MG63 (cell line): ENCODE data around the gene POLR1B. TPM values are rescaled to one million over a fixed set of nuclear protein-coding genes. Genes with fewer than 3 reads are reported as not detected.

Experiments
- DNase-seq: peaks from one replicate; pipeline ENCODE4 v3.0.0-alpha.2; 2020
- H3K27me3 ChIP-seq: fragments of 250-450 bp; sonication (Bioruptor Pico); 2 replicates; pipeline ENCODE4 v1.5.1; 2020; ENCODE audit warnings: mild to moderate bottlenecking, moderate library complexity
- H3K36me3 ChIP-seq: fragments of 250-450 bp; sonication (Bioruptor Pico); 2 replicates; pipeline ENCODE4 v1.5.1; 2020; ENCODE audit warnings: mild to moderate bottlenecking, moderate library complexity
- H3K4me3 ChIP-seq: fragments of 250-450 bp; sonication (Bioruptor Pico); 2 replicates; pipeline ENCODE4 v1.5.1; 2020; ENCODE audit warnings: mild to moderate bottlenecking, moderate library complexity
- H3K9me3 ChIP-seq: fragments of 250-450 bp; sonication (Bioruptor Pico); 2 replicates; pipeline ENCODE4 v1.5.1; 2020; ENCODE audit warnings: mild to moderate bottlenecking, moderate library complexity
- total RNA-seq: library from RNA; depleted of rRNA; stranded (reverse); fragments of >200 nt; shearing (Covaris generic); gene quantifications from 2 replicates; pipeline ENCODE4 v1.2.3, GENCODE V29; 2014; ENCODE audit warnings: low replicate concordance

Gene POLR1B
- total RNA-seq, 1 experiment from 2014 or later = 20.5 TPM

- no peak for DNase-seq
- peaks cover 7% of the 10 kb centered on the region for H3K36me3 ChIP-seq
- no peaks in the 10 kb centered on the region for H3K9me3 ChIP-seq
- peak overlapping the region; percentile 75 for H3K4me3 ChIP-seq
- no peaks in the 10 kb centered on the region for H3K27me3 ChIP-seq
These were observed 41.4 kb downstream of the POLR1B start for GRCh38 chr2:112583497-112584133.

- Histone ChIP-seq H3K4me3 (peak within 1 kb of the TSS; percentile 75), H3K9me3 (no peaks in the 10 kb centered on the region), H3K36me3 (peaks cover 7% of the 10 kb centered on the region), H3K27me3 (no peaks in the 10 kb centered on the region)
- peak; percentile 97 for DNase-seq
These were observed 42.0 kb downstream of the POLR1B start, which contains the start of gene CHCHD5 for GRCh38 chr2:112584134-112584890. TSS of gene CHCHD5 (plus strand) at chr2:112584609. CDS start at chr2:112584648, 39 bp downstream.

- Histone ChIP-seq H3K36me3 (peaks cover 7% of the 10 kb centered on the region), H3K27me3 (no peaks in the 10 kb centered on the region), H3K9me3 (no peaks in the 10 kb centered on the region), H3K4me3 (peak overlapping the region; percentile 75)
- DNase-seq = no peak
These were observed 42.6 kb downstream of the POLR1B start for GRCh38 chr2:112584891-112585250.

- DNase-seq = no peak
- Histone ChIP-seq H3K27me3 (no peaks in the 10 kb centered on the region), H3K4me3 (peak overlapping the region; percentile 75), H3K36me3 (peaks cover 7% of the 10 kb centered on the region), H3K9me3 (no peaks in the 10 kb centered on the region)
These were observed 43.1 kb downstream of the POLR1B start for GRCh38 chr2:112585400-112585799.

- Histone ChIP-seq H3K36me3 (peaks cover 7% of the 10 kb centered on the region), H3K27me3 (no peaks in the 10 kb centered on the region), H3K4me3 (no peak overlapping the region), H3K9me3 (no peaks in the 10 kb centered on the region)
- no peak for DNase-seq
These were observed 43.7 kb downstream of the POLR1B start for GRCh38 chr2:112585873-112586464.

GRCh38 chr2:112588611-112589045 is 46.4 kb downstream of the POLR1B start:
- H3K27me3 ChIP-seq = no peaks in the 10 kb centered on the region
- no peaks in the 10 kb centered on the region for H3K9me3 ChIP-seq
- H3K4me3 ChIP-seq = no peak overlapping the region
- peaks cover 7% of the 10 kb centered on the region for H3K36me3 ChIP-seq
- no peak for DNase-seq

GRCh38 chr2:112591413-112591812 is 49.1 kb downstream of the POLR1B start:
- no peak for DNase-seq
- H3K4me3 ChIP-seq = no peak overlapping the region
- no peaks in the 10 kb centered on the region for H3K27me3 ChIP-seq

GRCh38 chr2:112593736-112594135 is 51.5 kb downstream of the POLR1B start:
- no peak for DNase-seq
- Histone ChIP-seq H3K4me3 (no peak overlapping the region), H3K9me3 (no peaks in the 10 kb centered on the region), H3K27me3 (no peaks in the 10 kb centered on the region), H3K36me3 (no peaks in the 10 kb centered on the region; the same call in 1 of the 2 replicates)

More at GRCh38 chr2:112591413-112591812, 49.1 kb downstream of the POLR1B start:
- no peaks in the 10 kb centered on the region for H3K9me3 ChIP-seq
- H3K36me3 ChIP-seq = peaks cover 5% of the 10 kb centered on the region

- Histone ChIP-seq H3K27me3 (no peaks in the 10 kb centered on the region), H3K36me3 (no peaks in the 10 kb centered on the region), H3K4me3 (no peak overlapping the region), H3K9me3 (no peaks in the 10 kb centered on the region)
- DNase-seq = no peak
These were observed 55.5 kb downstream of the POLR1B start for GRCh38 chr2:112597537-112598322.

- DNase-seq = no peak
- H3K4me3 ChIP-seq = no peak overlapping the region
- H3K36me3 ChIP-seq = no peaks in the 10 kb centered on the region
- H3K9me3 ChIP-seq = no peaks in the 10 kb centered on the region
- H3K27me3 ChIP-seq = no peaks in the 10 kb centered on the region
These were observed 58.4 kb downstream of the POLR1B start for GRCh38 chr2:112600634-112601033.

GRCh38 chr2:112601754-112602153 is 59.5 kb downstream of the POLR1B start:
- H3K36me3 ChIP-seq = no peaks in the 10 kb centered on the region
- H3K4me3 ChIP-seq = no peak overlapping the region
- no peak for DNase-seq
- no peaks in the 10 kb centered on the region for H3K9me3 ChIP-seq
- no peaks in the 10 kb centered on the region for H3K27me3 ChIP-seq

- H3K36me3 ChIP-seq = no peaks in the 10 kb centered on the region
- H3K9me3 ChIP-seq = no peaks in the 10 kb centered on the region
- no peaks in the 10 kb centered on the region for H3K27me3 ChIP-seq
- DNase-seq = no peak
- no peak overlapping the region for H3K4me3 ChIP-seq
These were observed 60.7 kb downstream of the POLR1B start for GRCh38 chr2:112602917-112603316.

GRCh38 chr2:112603731-112604130 is 61.5 kb downstream of the POLR1B start:
- Histone ChIP-seq H3K9me3 (no peaks in the 10 kb centered on the region), H3K27me3 (no peaks in the 10 kb centered on the region), H3K4me3 (no peak overlapping the region), H3K36me3 (no peaks in the 10 kb centered on the region)
- DNase-seq = no peak

- Histone ChIP-seq H3K36me3 (no peaks in the 10 kb centered on the region), H3K4me3 (no peak overlapping the region), H3K27me3 (no peaks in the 10 kb centered on the region), H3K9me3 (no peaks in the 10 kb centered on the region)
- DNase-seq = no peak
These were observed 62.7 kb downstream of the POLR1B start for GRCh38 chr2:112604952-112605351.

- Histone ChIP-seq H3K27me3 (no peaks in the 10 kb centered on the region), H3K36me3 (no peaks in the 10 kb centered on the region), H3K9me3 (no peaks in the 10 kb centered on the region), H3K4me3 (no peak overlapping the region)
- no peak for DNase-seq
These were observed 63.7 kb downstream of the POLR1B start for GRCh38 chr2:112605926-112606325.

GRCh38 chr2:112606547-112606946 is 64.3 kb downstream of the POLR1B start:
- no peak overlapping the region for H3K4me3 ChIP-seq
- H3K9me3 ChIP-seq = no peaks in the 10 kb centered on the region
- DNase-seq = no peak
- no peaks in the 10 kb centered on the region for H3K36me3 ChIP-seq
- H3K27me3 ChIP-seq = no peaks in the 10 kb centered on the region
